Prostate gland (tissue), 2 donors: ENCODE measurements around the gene MYLK. TPM values are rescaled to one million over a fixed set of nuclear protein-coding genes. Genes with fewer than 3 reads are reported as not detected.

Source experiments
- DNase-seq: peaks from one replicate; pipeline ENCODE4 v3.0.0-alpha.2; 2019; ENCODE audit warnings: low spot score
- H3K27ac ChIP-seq, 2 donors: fragments of 200-600 bp; sonication (generic); 2 replicates each; pipeline ENCODE4 v1.5.1; 2017 to 2019
- H3K27me3 ChIP-seq: fragments of 200-600 bp; sonication (generic); replicated peaks from 2 replicates; pipeline ENCODE4 v1.5.1; 2019; ENCODE audit not compliant: insufficient read depth
- H3K36me3 ChIP-seq, 2 donors: fragments of 200-600 bp; sonication (generic); 1 replicate in 1 of 2; 2 replicates in 1 of 2; pipeline versions ENCODE4 v1.5.1 to v1.8.1; 2017 to 2019
- H3K4me1 ChIP-seq: fragments of 200-600 bp; sonication (generic); replicated peaks from 2 replicates; pipeline ENCODE4 v1.5.1; 2019
- H3K4me3 ChIP-seq, 2 donors: fragments of 200-600 bp; sonication (generic); 2 replicates each; pipeline ENCODE4 v1.5.1; 2017 to 2019
- H3K9me3 ChIP-seq: fragments of 200-600 bp; sonication (generic); 2 replicates; pipeline ENCODE4 v1.5.1; 2017
- POLR2A ChIP-seq: fragments of 450-650 bp; IDR thresholded peaks from one replicate; pipeline ENCODE4 v1.6.1; 2016; ENCODE audit warnings: antibody characterized with exemption, mild to moderate bottlenecking
- POLR2AphosphoS5 ChIP-seq: sonication (generic); formaldehyde crosslinking; IDR thresholded peaks from one replicate; pipeline ENCODE4 v1.6.1; 2017; ENCODE audit warnings: antibody characterized with exemption
- WGBS: methylation state at CpG from one replicate; pipeline ENCODE4 v1.1.5; 2018; 5-methylcytosine and 5-hydroxymethylcytosine counted together
- intact Hi-C: fragments of 100-400 bp; cut with DNase I; formaldehyde crosslinking; loops from one replicate; pipeline ENCODE4 v1.14.2; 2022
- total RNA-seq, 2 donors: library from RNA; depleted of rRNA; stranded (reverse); fragments of >200 nt; gene quantifications; one replicate each; pipeline ENCODE4 v1.1.0, GENCODE V29; 2016
- TF ChIP-seq, protein P1 (sequence below), 4 experiments: fragments of 200-600 bp in 2 of 4; fragments of 450-650 bp in 2 of 4; sonication (generic) in 2 of 4; IDR thresholded peaks; 1 replicate in 3 of 4; 2 replicates in 1 of 4; pipeline ENCODE4 v1.5.1; 2016 to 2019; ENCODE audit warnings: antibody characterized with exemption in 4 of 4, mild to moderate bottlenecking in 2 of 4, moderate library complexity in 2 of 4

The MYLK gene
- total RNA-seq, 2 donors from 2014 or later = 345 to 600 TPM

DNA sequence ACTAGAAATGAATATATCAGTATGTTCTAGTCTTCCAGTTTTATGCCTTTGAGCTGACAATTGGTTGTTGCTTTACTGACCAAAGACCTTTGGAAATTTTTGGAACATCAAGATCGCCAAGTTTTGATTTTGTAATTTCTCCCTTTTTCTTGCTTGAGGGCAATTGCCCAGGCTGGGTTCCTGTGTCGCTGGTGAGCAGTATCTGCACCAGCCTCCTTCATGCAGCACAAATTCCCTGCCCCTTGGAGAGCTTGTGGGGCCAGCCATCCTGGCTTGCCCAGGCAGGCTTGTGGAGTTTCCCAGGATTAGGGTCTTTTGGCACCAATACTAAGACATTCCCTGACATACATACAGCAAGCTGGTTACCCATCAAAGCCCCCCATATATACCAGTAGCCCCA lies 261.4 kb downstream of the MYLK start:
- peak overlapping the region; percentile 30 to 58 for H3K27ac ChIP-seq
- peaks cover 3% of the 10 kb centered on the region for H3K4me1 ChIP-seq
- WGBS = 82% methylated on average over 2 of the region's 2 CpGs
- no peak overlapping the region for H3K4me3 ChIP-seq
- no peaks in the 10 kb centered on the region for H3K27me3 ChIP-seq
- DNase-seq = no peak
- TF ChIP-seq POLR2AphosphoS5 (no peak), POLR2A (no peak)
- TF ChIP-seq, protein P1, sequence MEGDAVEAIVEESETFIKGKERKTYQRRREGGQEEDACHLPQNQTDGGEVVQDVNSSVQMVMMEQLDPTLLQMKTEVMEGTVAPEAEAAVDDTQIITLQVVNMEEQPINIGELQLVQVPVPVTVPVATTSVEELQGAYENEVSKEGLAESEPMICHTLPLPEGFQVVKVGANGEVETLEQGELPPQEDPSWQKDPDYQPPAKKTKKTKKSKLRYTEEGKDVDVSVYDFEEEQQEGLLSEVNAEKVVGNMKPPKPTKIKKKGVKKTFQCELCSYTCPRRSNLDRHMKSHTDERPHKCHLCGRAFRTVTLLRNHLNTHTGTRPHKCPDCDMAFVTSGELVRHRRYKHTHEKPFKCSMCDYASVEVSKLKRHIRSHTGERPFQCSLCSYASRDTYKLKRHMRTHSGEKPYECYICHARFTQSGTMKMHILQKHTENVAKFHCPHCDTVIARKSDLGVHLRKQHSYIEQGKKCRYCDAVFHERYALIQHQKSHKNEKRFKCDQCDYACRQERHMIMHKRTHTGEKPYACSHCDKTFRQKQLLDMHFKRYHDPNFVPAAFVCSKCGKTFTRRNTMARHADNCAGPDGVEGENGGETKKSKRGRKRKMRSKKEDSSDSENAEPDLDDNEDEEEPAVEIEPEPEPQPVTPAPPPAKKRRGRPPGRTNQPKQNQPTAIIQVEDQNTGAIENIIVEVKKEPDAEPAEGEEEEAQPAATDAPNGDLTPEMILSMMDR (IDR thresholded peaks at IDR 0.05) = no peak
- H3K9me3 ChIP-seq = no peaks in the 10 kb centered on the region
- no peaks in the 10 kb centered on the region for H3K36me3 ChIP-seq
- intact Hi-C loops = no loop called here

DNA sequence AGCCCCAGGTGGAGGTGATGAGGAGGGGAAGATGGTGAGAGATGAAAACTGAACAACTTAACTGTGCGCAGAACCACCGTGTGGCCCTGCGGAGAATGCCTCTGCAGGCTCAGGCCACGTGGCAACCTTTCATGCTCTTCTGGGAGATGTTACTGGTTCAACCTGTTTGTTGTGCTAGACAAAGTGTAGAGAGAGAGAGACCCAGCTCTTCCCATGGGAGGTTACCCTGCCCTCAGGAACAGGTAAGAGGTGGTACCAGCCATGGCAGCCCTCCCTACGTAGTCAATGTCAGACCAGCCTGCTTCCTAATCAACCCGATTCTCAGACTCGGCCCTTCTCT lies 262.3 kb downstream of the MYLK start:
- Histone ChIP-seq H3K4me1 (peaks cover 3% of the 10 kb centered on the region), H3K4me3 (no peak overlapping the region), H3K27me3 (no peaks in the 10 kb centered on the region), H3K27ac (peak overlapping the region; percentile 58 to 72), H3K36me3 (no peaks in the 10 kb centered on the region), H3K9me3 (no peaks in the 10 kb centered on the region)
- whole genome bisulfite sequencing = 56% methylated on average over 7 of the region's 7 CpGs
- intact Hi-C loops = no loop called here
- DNase-seq = no peak
- TF ChIP-seq, protein P1 (IDR thresholded peaks at IDR 0.05) = no peak
- peak; percentile 33 for TF ChIP-seq POLR2AphosphoS5
- TF ChIP-seq POLR2A = no peak

DNA sequence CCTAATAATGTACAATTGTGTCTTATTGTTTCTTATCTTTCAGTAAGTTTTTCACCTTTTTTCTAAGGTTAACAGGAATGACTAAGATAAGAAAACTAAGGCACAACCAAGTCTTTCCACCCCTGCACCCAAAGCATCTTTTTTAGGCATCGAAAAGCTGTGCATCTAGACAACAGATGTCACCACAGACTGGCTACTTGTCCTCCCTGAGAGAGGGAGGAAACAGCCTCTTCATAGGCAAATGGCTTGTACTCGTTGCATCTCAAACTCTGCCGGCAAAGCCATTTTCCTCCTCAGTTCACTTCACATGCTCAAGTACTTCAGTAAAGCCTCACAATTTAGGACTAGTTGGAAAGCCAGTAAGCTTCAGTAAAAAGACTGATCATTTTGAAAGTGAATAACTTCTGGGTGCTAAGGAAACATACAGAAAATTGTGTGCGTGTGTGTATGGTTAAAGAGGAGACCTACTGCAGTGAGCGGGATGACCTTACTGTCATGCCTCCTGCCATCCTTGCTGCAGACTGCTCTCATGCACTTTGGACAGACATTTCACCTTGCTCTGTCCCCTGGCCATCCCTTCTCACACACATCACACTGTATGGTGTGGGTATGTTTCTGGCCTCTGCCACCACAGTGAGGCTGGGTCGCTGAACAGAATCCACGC lies 262.8 kb downstream of the MYLK start:
- TF ChIP-seq, protein P1 (IDR thresholded peaks at IDR 0.05) = no peak
- TF ChIP-seq POLR2AphosphoS5 (no peak), POLR2A (no peak)
- Histone ChIP-seq H3K27ac (peak overlapping the region; percentile 58 to 72), H3K27me3 (no peaks in the 10 kb centered on the region), H3K4me3 (no peak overlapping the region), H3K9me3 (no peaks in the 10 kb centered on the region), H3K4me1 (peaks cover 3% of the 10 kb centered on the region), H3K36me3 (no peaks in the 10 kb centered on the region)
- WGBS = 60% methylated on average over 7 of the region's 7 CpGs
- DNase-seq = no peak
- intact Hi-C loops = no loop called here

DNA sequence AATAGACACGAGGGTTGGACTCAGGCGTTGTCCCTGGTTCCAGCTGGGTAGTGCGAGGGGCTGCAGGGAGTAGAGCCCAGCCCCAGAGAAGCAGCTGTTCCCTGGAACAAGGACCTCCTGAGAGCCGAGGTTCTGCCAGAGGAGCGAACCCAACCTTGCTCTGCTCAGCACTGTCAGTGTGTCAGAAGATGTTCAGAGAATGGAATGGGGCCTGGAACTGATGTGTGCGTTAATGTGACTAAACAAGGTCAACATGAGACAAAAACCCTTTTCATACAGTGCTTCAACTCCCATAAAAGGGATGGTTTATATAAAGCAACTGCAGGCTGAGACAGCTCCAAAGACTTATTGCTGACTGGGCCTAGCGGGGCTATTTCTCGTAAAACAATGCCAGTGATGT lies 263.8 kb downstream of the MYLK start:
- TF ChIP-seq, protein P1 (IDR thresholded peaks at IDR 0.05) = no peak
- TF ChIP-seq POLR2AphosphoS5 (peak; percentile 86), POLR2A (peak; percentile 34)
- peaks cover 3% of the 10 kb centered on the region for H3K4me1 ChIP-seq
- WGBS = 34% methylated on average over 8 of the region's 8 CpGs

More for the DNA sequence above, 263.8 kb downstream of the MYLK start:
- Histone ChIP-seq H3K27me3 (no peaks in the 10 kb centered on the region), H3K36me3 (no peaks in the 10 kb centered on the region), H3K27ac (peak overlapping the region; percentile 65 to 72), H3K4me3 (peak overlapping the region; percentile 19 to 27), H3K9me3 (no peaks in the 10 kb centered on the region)
- intact Hi-C loops = no loop called here
- peak; percentile 26 for DNase-seq
